NCI-H748 (cell line): ENCODE data around the gene ELK3.
"Not testable (repeated sequence)": the region's sequence is repeated elsewhere in the genome, so short reads cannot be mapped to it uniquely, and the experiment has no call there.

Source experiments
- DNase-seq: peaks from one replicate; lab custom pipeline; 2025; ENCODE audit not compliant: unreplicated experiment; lab: John Stamatoyannopoulos, UW

Gene ELK3

GRCh38 chr12:96303653-96304052, 109.5 kb downstream of the ELK3 start:
- DNase-seq: no peak

GRCh38 chr12:96305665-96306064, 111.5 kb downstream of the ELK3 start:
- DNase-seq: no peak

GRCh38 chr12:96308881-96309280, 114.7 kb downstream of the ELK3 start:
- no peak for DNase-seq

- no peak for DNase-seq
Measured at GRCh38 chr12:96310067-96310466, 115.9 kb downstream of the ELK3 start.

GRCh38 chr12:96311191-96311590, 117.0 kb downstream of the ELK3 start:
- no peak for DNase-seq

GRCh38 chr12:96313606-96314005, 119.4 kb downstream of the ELK3 start:
- DNase-seq: no peak

GRCh38 chr12:96314723-96315122, 120.5 kb downstream of the ELK3 start:
- no peak for DNase-seq

- not testable (repeated sequence) for DNase-seq
Measured at GRCh38 chr12:96315741-96316481, 121.7 kb downstream of the ELK3 start.

GRCh38 chr12:96317801-96318200, 123.6 kb downstream of the ELK3 start:
- not testable (repeated sequence) for DNase-seq
